GM19438 (cell line): ENCODE measurements around the gene ARL5A.

ENCODE experiments used
- ATAC-seq: cut with Tn5 transposase; IDR thresholded peaks from one replicate; pipeline ENCODE4 v1.9.1; 2021; ENCODE audit warnings: low read depth; ENCODE audit not compliant: unreplicated experiment

The ARL5A gene

GRCh38 chr2:151770995-151771394 is 57.2 kb downstream of the ARL5A start:
- peak; percentile 20 for ATAC-seq

GRCh38 chr2:151769606-151770005 is 58.6 kb downstream of the ARL5A start:
- no peak for ATAC-seq

- ATAC-seq: no peak
Measured at GRCh38 chr2:151767536-151767935, 60.7 kb downstream of the ARL5A start.

GRCh38 chr2:151766437-151767153 is 61.6 kb downstream of the ARL5A start:
- peak; percentile 41 for ATAC-seq

GRCh38 chr2:151765760-151766410 is 62.3 kb downstream of the ARL5A start:
- ATAC-seq: no peak

- ATAC-seq: no peak
Measured at GRCh38 chr2:151762694-151763093, 65.5 kb downstream of the ARL5A start.

- ATAC-seq: no peak
Measured at GRCh38 chr2:151761687-151762086, 66.5 kb downstream of the ARL5A start.

GRCh38 chr2:151761193-151761592 is 67.0 kb downstream of the ARL5A start:
- no peak for ATAC-seq

- no peak for ATAC-seq
Measured at GRCh38 chr2:151760139-151760650, 68.0 kb downstream of the ARL5A start.

- ATAC-seq: no peak
Measured at GRCh38 chr2:151758744-151759143, 69.5 kb downstream of the ARL5A start.

- no peak for ATAC-seq
Measured at GRCh38 chr2:151757861-151758260, 70.4 kb downstream of the ARL5A start.

- ATAC-seq: no peak
Measured at GRCh38 chr2:151756820-151757219, 71.4 kb downstream of the ARL5A start.

- no peak for ATAC-seq
Measured at GRCh38 chr2:151754253-151754897, 73.8 kb downstream of the ARL5A start.

GRCh38 chr2:151753540-151753939 is 74.7 kb downstream of the ARL5A start:
- ATAC-seq: no peak
